GM10266 (cell line): Measurements from ENCODE around the gene PPP1R13B.
"Not testable (repeated sequence)": the region's sequence is repeated elsewhere in the genome, so short reads cannot be mapped to it uniquely, and the experiment has no call there.

Source experiments
- DNase-seq: peaks from one replicate; pipeline ENCODE4 v3.0.0; 2012; ENCODE audit errors: extremely low spot score
- TF ChIP-seq, protein P1 (sequence below): IDR thresholded peaks from 2 replicates; pipeline ENCODE4 v1.5.1; 2012; ENCODE audit warnings: mild to moderate bottlenecking, low read depth; ENCODE audit not compliant: control insufficient read depth, insufficient read depth; ENCODE audit errors: missing control alignments

PPP1R13B gene

DNA sequence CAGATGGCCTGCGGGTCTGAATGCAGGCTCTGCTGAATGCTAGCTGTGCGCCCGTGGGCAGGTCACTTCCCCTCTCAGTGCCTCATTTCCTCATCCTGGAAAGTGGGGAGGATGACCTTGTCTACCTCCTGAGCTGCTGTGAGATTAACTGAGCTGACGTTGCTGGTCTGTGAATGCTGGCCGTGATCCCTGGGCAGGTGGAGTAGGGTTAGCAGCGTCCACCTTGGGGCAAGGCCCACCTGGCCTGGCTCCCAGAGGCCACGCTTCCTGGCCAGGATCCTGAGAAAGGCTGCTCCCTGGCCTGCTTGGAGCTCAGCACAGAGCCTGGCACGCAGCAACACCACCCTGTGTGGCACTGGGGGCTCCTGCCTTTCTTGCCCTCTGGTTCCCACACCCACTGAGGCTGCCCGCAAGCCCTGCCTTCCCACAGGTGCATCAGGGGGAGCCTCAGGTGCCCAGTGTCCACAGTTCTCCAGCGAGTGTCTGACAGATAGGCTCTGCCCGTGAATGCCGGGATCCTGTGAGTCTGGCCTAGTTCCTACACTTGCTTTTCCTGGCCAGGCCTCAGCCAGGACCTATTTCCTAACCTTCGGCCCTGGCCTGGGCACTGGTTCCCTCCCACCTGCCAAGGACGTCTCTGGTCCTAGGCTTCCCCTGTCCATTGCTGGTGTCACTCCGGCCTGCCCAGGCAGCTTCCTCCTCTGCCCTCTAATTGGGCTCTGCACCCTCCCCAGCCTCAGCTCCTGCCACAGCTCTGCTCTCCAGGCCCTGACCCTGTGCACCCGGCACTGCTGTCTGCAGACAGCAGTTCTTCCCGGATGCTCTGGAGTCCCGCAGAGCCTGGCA is 43.7 kb upstream of the PPP1R13B start:
- TF ChIP-seq, protein P1, sequence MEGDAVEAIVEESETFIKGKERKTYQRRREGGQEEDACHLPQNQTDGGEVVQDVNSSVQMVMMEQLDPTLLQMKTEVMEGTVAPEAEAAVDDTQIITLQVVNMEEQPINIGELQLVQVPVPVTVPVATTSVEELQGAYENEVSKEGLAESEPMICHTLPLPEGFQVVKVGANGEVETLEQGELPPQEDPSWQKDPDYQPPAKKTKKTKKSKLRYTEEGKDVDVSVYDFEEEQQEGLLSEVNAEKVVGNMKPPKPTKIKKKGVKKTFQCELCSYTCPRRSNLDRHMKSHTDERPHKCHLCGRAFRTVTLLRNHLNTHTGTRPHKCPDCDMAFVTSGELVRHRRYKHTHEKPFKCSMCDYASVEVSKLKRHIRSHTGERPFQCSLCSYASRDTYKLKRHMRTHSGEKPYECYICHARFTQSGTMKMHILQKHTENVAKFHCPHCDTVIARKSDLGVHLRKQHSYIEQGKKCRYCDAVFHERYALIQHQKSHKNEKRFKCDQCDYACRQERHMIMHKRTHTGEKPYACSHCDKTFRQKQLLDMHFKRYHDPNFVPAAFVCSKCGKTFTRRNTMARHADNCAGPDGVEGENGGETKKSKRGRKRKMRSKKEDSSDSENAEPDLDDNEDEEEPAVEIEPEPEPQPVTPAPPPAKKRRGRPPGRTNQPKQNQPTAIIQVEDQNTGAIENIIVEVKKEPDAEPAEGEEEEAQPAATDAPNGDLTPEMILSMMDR = no peak
- no peak for DNase-seq

DNA sequence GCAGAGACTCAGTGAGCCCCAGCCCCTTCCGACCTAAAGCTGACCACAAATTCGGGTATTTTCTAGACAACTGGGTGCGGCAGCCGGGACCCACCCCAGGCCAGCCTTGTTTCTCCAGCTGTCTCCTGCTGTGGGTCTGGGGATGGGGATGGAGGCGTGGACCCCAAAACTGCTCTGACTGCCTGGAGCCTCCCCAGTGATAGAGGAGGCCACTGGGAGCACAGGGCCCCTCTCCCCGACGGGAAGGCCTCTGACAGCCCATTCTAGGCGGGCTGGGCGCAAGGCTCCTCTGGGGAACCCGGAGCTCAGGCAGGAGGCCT is 42.6 kb upstream of the PPP1R13B start:
- DNase-seq = no peak
- TF ChIP-seq, protein P1 = no peak

DNA sequence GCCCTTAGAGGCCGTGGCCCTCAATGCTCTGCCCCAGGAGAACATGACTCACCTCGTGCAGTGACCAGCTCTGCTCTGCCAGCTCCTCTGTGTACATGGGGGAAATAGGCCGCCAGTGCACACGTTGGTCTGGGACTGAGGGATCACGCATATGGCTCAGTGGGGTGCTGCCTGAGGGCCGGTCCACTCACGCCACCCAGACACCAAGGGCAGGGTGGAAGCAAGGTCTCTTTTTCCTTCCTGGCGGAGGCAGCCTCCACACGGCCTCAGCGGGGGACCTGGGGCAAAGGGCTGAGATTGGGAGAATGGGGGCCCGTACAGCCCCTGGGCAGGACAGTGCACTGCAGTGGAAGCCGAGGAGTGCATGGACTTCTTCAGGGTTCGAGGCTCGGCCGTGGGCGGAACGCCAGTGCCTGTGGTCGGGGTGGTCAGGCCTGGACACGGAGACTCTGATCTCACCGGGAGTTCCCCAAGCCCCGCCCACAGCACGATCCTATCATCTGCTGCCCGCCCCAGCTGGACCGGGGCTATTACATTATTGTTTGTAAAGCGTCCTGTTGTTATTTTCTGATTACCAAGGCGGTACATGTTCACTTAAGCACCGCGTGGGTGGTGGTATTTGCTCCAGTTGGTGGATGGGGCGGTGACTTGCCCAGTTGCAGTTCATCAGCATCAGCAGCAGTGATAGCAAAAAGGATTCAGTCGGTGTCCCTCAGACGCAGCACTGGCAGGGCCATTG is 42.1 kb upstream of the PPP1R13B start:
- no peak for DNase-seq
- TF ChIP-seq, protein P1 = no peak

DNA sequence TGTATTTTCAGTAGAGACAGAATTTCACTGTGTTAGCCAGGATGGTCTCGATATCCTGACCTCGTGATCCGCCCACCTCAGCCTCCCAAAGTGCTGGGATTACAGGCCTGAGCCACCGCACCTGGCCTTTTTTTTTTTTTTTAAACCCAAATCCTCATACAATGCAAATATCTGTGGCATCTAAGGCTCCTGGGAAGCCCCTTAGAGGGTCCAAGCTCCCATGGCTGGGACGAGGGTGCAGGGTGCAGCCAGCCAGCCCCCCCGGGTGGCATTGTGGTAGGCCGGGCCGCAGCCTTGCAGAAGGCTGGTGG is 41.6 kb upstream of the PPP1R13B start:
- not testable (repeated sequence) for DNase-seq

DNA sequence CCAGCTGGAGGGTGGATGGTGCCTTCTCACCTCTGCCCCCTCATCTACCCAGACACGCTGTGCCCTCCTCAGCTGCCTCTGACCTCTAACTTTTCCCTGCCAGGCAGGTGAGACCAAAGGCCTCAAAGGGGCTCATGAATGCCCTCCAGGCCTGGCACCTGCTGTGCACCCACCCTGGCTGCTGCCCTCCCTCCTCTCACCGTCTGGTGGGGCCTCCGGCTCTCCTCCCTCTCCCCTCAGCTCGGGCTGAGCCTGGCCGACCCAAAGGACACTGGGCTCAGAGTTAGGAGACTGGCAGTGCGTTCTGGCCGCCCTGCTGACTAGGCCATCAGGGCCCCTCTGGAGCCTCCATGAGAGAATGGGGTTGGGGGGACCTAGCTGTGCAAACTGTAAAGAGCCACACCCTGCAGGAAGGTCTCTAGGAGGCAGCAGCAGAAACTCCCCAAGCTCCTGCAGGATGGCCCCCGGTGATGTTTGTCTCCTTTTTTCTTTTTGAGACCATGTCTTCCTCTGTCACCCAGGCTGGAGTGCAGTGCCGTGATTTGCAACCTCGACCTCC is 40.3 kb upstream of the PPP1R13B start:
- TF ChIP-seq, protein P1 = no peak

DNA sequence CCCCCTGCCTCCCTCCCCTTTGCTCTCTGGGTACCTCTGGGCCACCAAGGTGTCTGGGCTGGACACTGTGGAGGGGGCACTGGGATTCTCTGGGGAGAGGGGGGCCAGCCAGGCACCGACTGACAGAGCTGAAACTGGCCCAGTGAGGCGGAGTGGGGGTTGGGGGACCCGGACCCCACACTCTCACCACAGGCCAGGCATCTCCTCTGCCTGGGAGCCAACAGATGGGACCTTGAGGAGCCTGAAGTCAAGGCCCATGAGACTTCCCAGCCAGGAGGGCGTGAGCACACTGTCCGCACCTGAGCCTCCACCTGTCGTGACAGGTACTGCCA is 39.8 kb upstream of the PPP1R13B start:
- DNase-seq = no peak
- TF ChIP-seq, protein P1 = no peak

More for the DNA sequence above, 40.3 kb upstream of the PPP1R13B start:
- no peak for DNase-seq

DNA sequence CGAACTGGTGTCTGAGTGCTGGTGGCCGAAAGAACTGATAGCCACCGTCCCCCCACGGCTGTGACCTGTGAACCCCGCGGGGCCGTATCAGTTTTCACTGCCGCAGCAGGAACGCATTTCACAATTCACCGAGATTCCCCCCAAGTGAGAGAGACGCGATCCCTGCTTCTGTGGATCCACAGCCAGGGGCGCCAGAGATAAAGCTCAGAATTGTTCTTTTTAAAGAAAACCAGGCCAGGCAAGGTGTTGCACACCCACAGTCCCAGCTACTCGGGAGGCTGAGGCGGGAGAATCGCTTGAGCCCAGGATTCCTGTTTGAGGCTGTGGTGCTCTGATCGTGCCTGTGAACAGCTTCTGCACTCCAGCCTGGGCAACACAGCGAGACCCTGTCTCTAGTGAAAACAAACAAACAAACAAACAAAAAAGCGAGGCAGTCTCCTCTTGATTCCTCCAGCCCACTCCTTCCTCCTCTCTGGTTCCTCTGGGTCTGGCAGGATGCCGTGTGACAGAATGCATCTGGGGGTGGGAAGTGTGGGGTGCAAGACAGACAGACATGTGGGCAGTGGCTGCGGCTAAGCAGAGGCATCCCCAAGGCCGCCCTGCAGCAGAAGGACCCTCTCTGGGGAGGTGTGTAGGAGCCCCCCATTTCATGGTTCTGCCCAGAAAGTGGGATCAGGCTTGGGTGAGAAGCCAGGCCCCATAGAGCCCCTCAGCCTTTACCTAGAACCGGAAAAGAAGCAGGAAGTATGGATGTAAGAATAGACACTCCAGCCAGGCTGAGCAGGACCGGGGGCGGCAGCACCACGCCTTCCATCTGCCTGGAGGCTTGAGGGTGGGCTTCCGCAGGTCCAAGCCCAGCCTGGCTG is 39.2 kb upstream of the PPP1R13B start:
- DNase-seq = no peak
- TF ChIP-seq, protein P1 = no peak
